ENCODE data around the gene DMD. TPM values are rescaled to one million over a fixed set of nuclear protein-coding genes. Genes with fewer than 3 reads are reported as not detected.
"Not testable (repeated sequence)": the region's sequence is repeated elsewhere in the genome, so short reads cannot be mapped to it uniquely, and the experiment has no call there.

The DMD gene
- total RNA-seq, 1 donor from 2014 or later, result 194 TPM

GRCh38 chrX:32852203-32852602, 359.1 kb downstream of the DMD start:
- no peak for DNase-seq (ENCODE audit: low spot score)

- no peak for DNase-seq (ENCODE audit: low spot score)
Observed at GRCh38 chrX:32851556-32851955, 359.8 kb downstream of the DMD start.

- no peak for DNase-seq (ENCODE audit: low spot score)
Observed at GRCh38 chrX:32847921-32848320, 363.4 kb downstream of the DMD start.

- DNase-seq (ENCODE audit: low spot score), result no peak
Observed at GRCh38 chrX:32842053-32842452, 369.3 kb downstream of the DMD start.

GRCh38 chrX:32839781-32840180, 371.6 kb downstream of the DMD start:
- no peak for DNase-seq (ENCODE audit: low spot score)

GRCh38 chrX:32825009-32825408, 386.3 kb downstream of the DMD start:
- DNase-seq (ENCODE audit: low spot score), result no peak

- no peak for DNase-seq (ENCODE audit: low spot score)
Observed at GRCh38 chrX:32804034-32804433, 407.3 kb downstream of the DMD start.

GRCh38 chrX:32798990-32799389, 412.4 kb downstream of the DMD start:
- no peak for DNase-seq (ENCODE audit: low spot score)

- no peak for DNase-seq (ENCODE audit: low spot score)
Observed at GRCh38 chrX:32788936-32789335, 422.4 kb downstream of the DMD start.

GRCh38 chrX:32780109-32780508, 431.2 kb downstream of the DMD start:
- DNase-seq (ENCODE audit: low spot score), result no peak

GRCh38 chrX:32778965-32779364, 432.4 kb downstream of the DMD start:
- DNase-seq (ENCODE audit: low spot score), result no peak

GRCh38 chrX:32774966-32775365, 436.4 kb downstream of the DMD start:
- no peak for DNase-seq (ENCODE audit: low spot score)

- peak; percentile 0 for DNase-seq (ENCODE audit: low spot score)
Observed at GRCh38 chrX:32749070-32749469, 462.3 kb downstream of the DMD start.

- DNase-seq (ENCODE audit: low spot score), result peak; percentile 0
Observed at GRCh38 chrX:32745323-32745722, 466.0 kb downstream of the DMD start.

- peak; percentile 0 for DNase-seq (ENCODE audit: low spot score)
Observed at GRCh38 chrX:32744921-32745320, 466.4 kb downstream of the DMD start.

GRCh38 chrX:32741910-32742309, 469.4 kb downstream of the DMD start:
- DNase-seq (ENCODE audit: low spot score), result no peak

GRCh38 chrX:32708542-32708941, 502.8 kb downstream of the DMD start:
- DNase-seq (ENCODE audit: low spot score), result no peak

GRCh38 chrX:32705385-32705784, 506.0 kb downstream of the DMD start:
- not testable (repeated sequence) for DNase-seq (ENCODE audit: low spot score)

- no peak for DNase-seq (ENCODE audit: low spot score)
Observed at GRCh38 chrX:32687379-32687778, 524.0 kb downstream of the DMD start.

GRCh38 chrX:32678487-32678886, 532.9 kb downstream of the DMD start:
- no peak for DNase-seq (ENCODE audit: low spot score)

GRCh38 chrX:32673193-32673592, 538.2 kb downstream of the DMD start:
- DNase-seq (ENCODE audit: low spot score), result no peak

GRCh38 chrX:32662516-32662915, 548.8 kb downstream of the DMD start:
- no peak for DNase-seq (ENCODE audit: low spot score)

- no peak for DNase-seq (ENCODE audit: low spot score)
Observed at GRCh38 chrX:32644476-32645245, 566.7 kb downstream of the DMD start.

- DNase-seq (ENCODE audit: low spot score), result no peak
Observed at GRCh38 chrX:32642283-32642682, 569.1 kb downstream of the DMD start.
